Activated T-helper 1 cell treated with Interleukin-2 at 50 U/mL for 16 hours (primary cell): Measurements from ENCODE around the gene SPIB.
A peak's percentile ranks its signal among the peaks of the same experiment; 100 is the strongest.

Experiments used
- DNase-seq: peaks from one replicate; pipeline ENCODE4 v3.0.0-alpha.2; 2020; ENCODE audit warnings: low read depth

Gene SPIB

GRCh38 chr19:50392759-50393158 lies 26.0 kb upstream of the SPIB start:
- DNase-seq: no peak

GRCh38 chr19:50393589-50393988 lies 25.1 kb upstream of the SPIB start:
- no peak for DNase-seq

- no peak for DNase-seq
Measured at GRCh38 chr19:50394017-50394416, 24.7 kb upstream of the SPIB start.

GRCh38 chr19:50398675-50399367 lies 19.9 kb upstream of the SPIB start:
- no peak for DNase-seq

GRCh38 chr19:50399368-50399745 lies 19.4 kb upstream of the SPIB start:
- no peak for DNase-seq

- no peak for DNase-seq
Measured at GRCh38 chr19:50401605-50402450, 16.9 kb upstream of the SPIB start.

DNA sequence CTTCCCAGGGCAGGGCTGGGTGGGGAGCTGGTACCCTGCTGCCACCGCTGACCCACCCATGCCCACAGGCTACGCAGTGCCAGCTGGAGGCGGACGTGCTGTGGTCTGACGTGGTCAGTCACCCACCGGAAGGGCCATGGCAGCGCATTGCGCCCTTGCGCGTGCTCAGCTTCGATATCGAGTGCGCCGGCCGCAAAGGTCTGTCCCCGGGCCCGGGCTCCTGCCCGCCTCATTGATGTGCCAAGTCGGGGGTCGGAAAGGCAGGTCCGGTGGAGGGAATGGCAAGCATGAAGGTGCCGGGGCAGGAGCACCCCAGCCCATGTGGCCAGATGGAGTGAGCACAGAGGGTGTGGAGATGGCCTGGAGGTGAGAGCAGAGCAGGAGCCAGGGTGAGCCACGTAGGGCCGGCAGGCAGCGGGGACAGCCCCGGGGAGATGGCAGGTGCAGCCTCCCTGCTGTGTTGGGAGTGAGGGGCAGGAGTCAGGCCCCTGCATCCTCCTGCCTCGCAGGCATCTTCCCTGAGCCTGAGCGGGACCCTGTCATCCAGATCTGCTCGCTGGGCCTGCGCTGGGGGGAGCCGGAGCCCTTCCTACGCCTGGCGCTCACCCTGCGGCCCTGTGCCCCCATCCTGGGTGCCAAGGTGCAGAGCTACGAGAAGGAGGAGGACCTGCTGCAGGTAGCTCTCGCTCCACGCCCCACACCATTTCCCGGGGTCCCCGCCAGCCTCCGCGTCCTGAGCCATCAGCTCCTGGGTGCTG lies 16.0 kb upstream of the SPIB start:
- no peak for DNase-seq

GRCh38 chr19:50406156-50406820 lies 12.4 kb upstream of the SPIB start:
- no peak for DNase-seq

DNA sequence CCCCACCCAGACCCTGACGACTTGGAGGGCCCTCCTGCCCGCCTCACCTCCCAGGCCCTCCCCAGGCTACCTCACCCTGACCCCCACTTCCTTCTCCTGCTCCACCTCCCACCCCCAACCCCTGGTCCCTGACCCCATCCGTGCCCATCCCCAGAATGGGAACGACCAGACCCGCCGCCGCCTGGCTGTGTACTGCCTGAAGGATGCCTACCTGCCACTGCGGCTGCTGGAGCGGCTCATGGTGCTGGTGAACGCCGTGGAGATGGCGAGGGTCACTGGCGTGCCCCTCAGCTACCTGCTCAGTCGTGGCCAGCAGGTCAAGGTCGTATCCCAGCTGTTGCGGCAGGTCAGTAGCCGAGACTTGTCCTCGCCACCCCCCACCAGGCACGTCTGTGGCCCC lies 11.9 kb upstream of the SPIB start:
- no peak for DNase-seq

GRCh38 chr19:50409347-50409746 lies 9.4 kb upstream of the SPIB start:
- DNase-seq: no peak

GRCh38 chr19:50410109-50410508 lies 8.6 kb upstream of the SPIB start:
- DNase-seq: no peak

GRCh38 chr19:50412419-50412818 lies 6.3 kb upstream of the SPIB start:
- no peak for DNase-seq

DNA sequence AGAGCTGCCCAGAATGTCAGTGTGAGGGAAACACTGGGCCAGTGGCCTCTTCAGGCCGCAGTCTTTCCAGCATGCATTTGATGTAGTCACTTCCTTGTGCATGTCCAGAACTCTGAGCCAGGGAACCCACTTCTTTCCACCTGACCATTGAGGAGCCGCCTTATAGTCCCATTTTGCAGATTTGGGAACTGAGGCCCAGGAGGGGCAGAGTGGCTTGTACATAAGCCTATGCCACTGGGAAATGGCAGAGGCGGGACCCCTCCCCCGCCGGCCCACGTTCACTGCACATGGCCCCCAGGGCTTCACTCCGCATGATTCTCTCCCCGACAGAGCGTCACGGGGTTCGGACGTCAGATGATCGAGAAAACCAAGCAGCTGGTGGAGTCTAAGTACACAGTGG lies 5.6 kb upstream of the SPIB start:
- no peak for DNase-seq

GRCh38 chr19:50413531-50413930 lies 5.2 kb upstream of the SPIB start:
- no peak for DNase-seq

DNA sequence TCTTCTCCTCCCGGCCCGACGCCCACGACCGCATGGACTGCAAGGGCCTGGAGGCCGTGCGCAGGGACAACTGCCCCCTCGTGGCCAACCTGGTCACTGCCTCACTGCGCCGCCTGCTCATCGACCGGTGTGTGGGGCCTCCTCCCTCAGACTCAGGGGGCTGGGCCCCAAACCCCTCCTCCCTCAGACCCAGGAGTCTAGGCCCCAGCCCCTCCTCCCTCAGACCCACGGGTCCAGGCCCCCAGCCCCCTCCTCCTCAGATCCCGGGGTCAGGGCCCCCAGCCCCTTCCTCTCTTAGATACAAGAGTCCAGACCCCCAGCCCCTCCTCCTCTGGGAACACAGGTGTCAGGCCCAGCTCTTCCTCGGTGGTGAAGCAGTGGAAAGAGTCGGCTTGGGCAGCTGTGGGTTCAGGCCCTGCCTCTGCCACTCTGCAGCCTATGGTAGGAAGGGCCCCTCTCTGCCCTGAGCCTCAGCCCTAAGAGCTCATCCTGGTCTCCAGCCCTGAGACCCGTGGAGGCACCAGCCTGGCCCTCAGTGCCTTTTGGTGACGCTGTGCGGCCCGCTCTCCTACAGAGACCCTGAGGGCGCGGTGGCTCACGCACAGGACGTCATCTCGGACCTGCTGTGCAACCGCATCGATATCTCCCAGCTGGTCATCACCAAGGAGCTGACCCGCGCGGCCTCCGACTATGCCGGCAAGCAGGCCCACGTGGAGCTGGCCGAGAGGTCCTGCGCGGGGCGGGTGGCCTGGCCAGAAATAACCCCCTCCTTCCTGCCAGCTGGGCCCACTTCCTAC lies 3.7 kb upstream of the SPIB start:
- peak; percentile 54 for DNase-seq

GRCh38 chr19:50415661-50416033 lies 3.1 kb upstream of the SPIB start:
- DNase-seq: no peak

- DNase-seq: no peak
Measured at GRCh38 chr19:50416034-50416977, 2.4 kb upstream of the SPIB start.

DNA sequence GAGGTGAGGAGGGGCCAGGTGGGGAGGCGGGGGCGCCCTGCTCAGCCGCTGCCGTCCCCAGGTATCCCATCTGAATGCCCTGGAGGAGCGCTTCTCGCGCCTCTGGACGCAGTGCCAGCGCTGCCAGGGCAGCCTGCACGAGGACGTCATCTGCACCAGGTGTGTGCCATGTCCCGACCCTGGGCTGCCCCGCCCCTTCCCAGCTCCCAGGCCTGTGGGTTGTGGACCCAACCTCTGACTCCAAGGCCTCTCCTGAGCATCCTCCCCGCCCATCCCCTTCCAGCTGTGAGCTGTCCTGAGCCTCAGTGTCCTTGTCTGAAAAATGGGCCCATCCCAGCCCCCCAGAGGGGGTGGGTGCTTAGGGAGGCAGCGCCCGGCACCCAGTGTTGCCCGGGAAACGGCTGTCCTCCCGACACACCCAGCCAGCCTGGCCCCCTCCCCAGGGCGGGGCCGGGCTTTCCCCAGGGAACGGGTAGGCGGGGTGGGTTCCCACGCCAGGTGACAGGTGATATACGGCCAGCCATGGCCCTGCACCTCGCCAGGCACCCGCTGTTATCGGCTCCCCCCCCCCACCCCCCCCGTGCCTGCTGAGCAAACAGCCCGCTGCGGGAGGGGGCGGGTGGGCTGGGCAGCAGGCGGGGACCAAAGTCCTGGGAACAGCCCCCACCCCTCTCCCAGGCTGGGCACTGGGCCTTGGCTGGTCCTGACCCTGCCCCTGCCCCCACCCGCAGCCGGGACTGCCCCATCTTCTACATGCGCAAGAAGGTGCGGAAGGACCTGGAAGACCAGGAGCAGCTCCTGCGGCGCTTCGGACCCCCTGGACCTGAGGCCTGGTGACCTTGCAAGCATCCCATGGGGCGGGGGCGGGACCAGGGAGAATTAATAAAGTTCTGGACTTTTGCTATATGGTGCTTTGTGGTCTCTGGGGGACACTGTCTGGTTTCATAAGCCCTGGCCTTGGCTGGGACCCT lies 1.3 kb upstream of the SPIB start:
- no peak for DNase-seq

DNA sequence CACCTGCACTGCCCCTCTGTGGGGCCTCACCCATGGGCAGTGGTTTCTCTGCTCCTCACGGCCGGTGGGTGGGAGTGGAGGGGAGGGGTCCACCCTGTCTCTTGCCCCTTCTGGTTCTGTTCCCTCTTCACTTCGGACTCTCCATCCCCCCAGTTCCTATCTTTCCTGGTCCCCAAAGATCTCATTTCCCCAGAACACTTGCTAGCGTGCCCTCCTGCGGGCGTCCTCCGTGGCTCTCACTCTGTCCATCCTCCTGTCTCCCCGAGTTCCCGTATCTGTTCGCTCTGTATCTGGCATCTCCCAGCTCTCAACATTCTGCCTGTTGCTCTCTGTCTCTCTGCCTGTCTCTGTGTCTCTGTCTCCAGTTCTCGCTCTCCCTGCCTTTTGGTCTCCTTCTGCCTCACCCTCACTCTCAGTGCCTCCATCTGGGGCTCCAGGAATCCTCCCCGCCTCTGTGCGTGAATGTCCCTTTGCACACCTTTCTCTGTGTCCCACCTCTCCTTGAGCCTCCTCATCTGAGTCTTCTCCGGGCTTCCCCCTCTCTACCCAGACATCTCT lies 363 bp downstream of the SPIB start:
- DNase-seq: no peak
